Measurements from ENCODE around the gene ITPKC. TPM values are rescaled to one million over a fixed set of nuclear protein-coding genes. Genes with fewer than 3 reads are reported as not detected.

The ITPKC gene
- total and polyA plus RNA-seq, 10 of the 15 experiments (the other 5 are each of a cell fraction or from before 2014, with no cell fraction given), result 0.03 to 6.4 (median 3.5) TPM

- Histone ChIP-seq H3K4me3 (no peak overlapping the region), H3K4me2 (ENCODE audit: control insufficient read depth, insufficient read depth) (no peak overlapping the region), H3K9me3 (replicated peaks; ENCODE audit: control insufficient read depth, insufficient read depth, low read length) (no peaks in the 10 kb centered on the region), H2AFZ (ENCODE audit: control insufficient read depth, low read depth, low read length) (no peak overlapping the region), H3K27me3 (replicated peaks in 1 of 2; ENCODE audit: control insufficient read depth in 2 of 2, insufficient read depth in 2 of 2, low read length in 1 of 2) (no peaks in the 10 kb centered on the region), H3K4me1 (ENCODE audit: control insufficient read depth, insufficient read depth, low read length) (no peaks in the 10 kb centered on the region), H3K9ac (ENCODE audit: control insufficient read depth, insufficient read depth, low read length) (no peak overlapping the region), H3K79me2 (ENCODE audit: control insufficient read depth, insufficient read depth, low read length) (no peaks in the 10 kb centered on the region), H3K36me3 (ENCODE audit: control insufficient read depth in 2 of 2, insufficient read depth in 2 of 2, low read length in 1 of 2) (peaks cover 0 to 1% of the 10 kb centered on the region in 2 experiments; a peak in 3 of 4 replicates), H4K20me1 (ENCODE audit: control insufficient read depth, insufficient read depth) (no peaks in the 10 kb centered on the region), H3K27ac (ENCODE audit: control insufficient read depth, insufficient read depth) (no peak overlapping the region)
- intact Hi-C loops (cut with micrococcal nuclease; ENCODE audit: unreplicated experiment) (no loop called here), in situ Hi-C loops (cut with MboI) (no loop called here)
- no peak for TF ChIP-seq POLR2AphosphoS2 (IDR thresholded peaks at IDR 0.05; ENCODE audit: low read depth, low read length)
- no peak for TF ChIP-seq SIX5 (IDR thresholded peaks at IDR 0.05; ENCODE audit: low read depth, low read length, severe bottlenecking)
- TF ChIP-seq MYB (IDR thresholded peaks at IDR 0.05; ENCODE audit: borderline replicate concordance, low read depth, low read length), result no peak
- no peak for TF ChIP-seq LARP7 (IDR thresholded peaks at IDR 0.05)
- TF ChIP-seq ZBTB33 (IDR thresholded peaks at IDR 0.05), result no peak
- no peak for TF ChIP-seq NRF1 (conservative IDR thresholded peaks at IDR 0.05; ENCODE audit: low read depth, low read length)
- TF ChIP-seq RAD21 (IDR thresholded peaks at IDR 0.05; ENCODE audit: insufficient read depth, low read depth, low read length), result no peak
- TF ChIP-seq RB1 (IDR thresholded peaks at IDR 0.05; ENCODE audit: borderline replicate concordance), result no peak
- TF ChIP-seq ESRRA (IDR thresholded peaks at IDR 0.05; ENCODE audit: low read length), result no peak
- TF ChIP-seq CBX5 (IDR thresholded peaks at IDR 0.05; ENCODE audit: low read depth), result no peak
- no peak for TF ChIP-seq ZNF687 (IDR thresholded peaks at IDR 0.05)
- TF ChIP-seq CHD4 (IDR thresholded peaks at IDR 0.05), result no peak
- FAIRE-seq (no peak), DNase-seq (ENCODE audit: low read depth, low spot score) (no peak), ATAC-seq (no peak)
- POLR2A ChIA-PET, result no interaction called here
- SMC1A ChIA-PET (ENCODE audit: uncharacterized antibody, unreplicated experiment), result interaction anchor here (0.6 kb wide), 1 partner anchor 81 kb away, joined by 3 read pairs; no protein-coding TSS in a partner anchor
- WGBS (ENCODE audit: insufficient coverage, insufficient replicate concordance, low lambda C conversion rate, missing lambda C conversion rate), result 78% methylated on average over 22 of the region's 22 CpGs
- RAD21 ChIA-PET (ENCODE audit: unreplicated experiment), result no interaction called here
- no TSS peak for BruUV-seq (replicated peaks)
- CTCF ChIA-PET, result no interaction called here
These were observed 22.3 kb downstream of the ITPKC start for GRCh38 chr19:40739030-40739839.

Measured in GM12878 (cell line).